ENCODE data around the gene MAP2K1. TPM values are rescaled to one million over a fixed set of nuclear protein-coding genes. Genes with fewer than 3 reads are reported as not detected.

Gene MAP2K1
- total RNA-seq, 4 donors from 2014 or later, result 29.5 to 37.6 (median 35.9) TPM

DNA sequence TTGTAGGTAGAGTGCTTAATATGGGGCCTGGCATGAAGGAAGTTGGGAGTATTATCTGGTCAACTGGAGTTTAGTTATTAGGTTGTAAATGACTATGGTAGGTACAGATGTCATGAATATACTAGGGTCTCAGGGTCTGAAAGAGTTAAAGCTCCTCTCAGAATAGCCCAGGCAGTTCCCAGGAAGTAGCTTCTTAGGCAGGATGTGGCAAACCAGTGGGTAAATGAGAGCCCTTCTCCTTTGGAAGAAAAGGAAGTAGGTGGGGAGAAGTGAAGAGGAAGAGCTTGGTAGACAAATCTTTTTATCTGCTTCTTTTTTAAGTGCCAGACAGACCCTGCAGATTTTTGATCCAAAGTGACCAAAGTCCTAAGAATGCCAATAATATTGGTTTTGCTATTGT is 24.5 kb downstream of the MAP2K1 start:
- TF ChIP-seq EP300 (IDR thresholded peaks at IDR 0.05), result no peak
- TF ChIP-seq POLR2A (IDR thresholded peaks at IDR 0.05; ENCODE audit: low read depth), result no peak
- no peak for TF ChIP-seq CTCF (IDR thresholded peaks at IDR 0.05)
- no peak for TF ChIP-seq POLR2AphosphoS5 (IDR thresholded peaks at IDR 0.05)
- intact Hi-C loops (cut with DNase I), result no loop called here
- Histone ChIP-seq H3K27ac (replicated peaks in 1 of 4) (no peak overlapping the region), H3K9me3 (peaks cover 0 to 5% (median 0%) of the 10 kb centered on the region in 4 donors), H3K27me3 (no peaks in the 10 kb centered on the region), H3K4me1 (peaks cover 8 to 19% (median 17%) of the 10 kb centered on the region in 4 donors), H3K4me3 (no peak overlapping the region), H3K36me3 (no peaks in the 10 kb centered on the region)
- no peak for DNase-seq (ENCODE audit: extremely low spot score)

DNA sequence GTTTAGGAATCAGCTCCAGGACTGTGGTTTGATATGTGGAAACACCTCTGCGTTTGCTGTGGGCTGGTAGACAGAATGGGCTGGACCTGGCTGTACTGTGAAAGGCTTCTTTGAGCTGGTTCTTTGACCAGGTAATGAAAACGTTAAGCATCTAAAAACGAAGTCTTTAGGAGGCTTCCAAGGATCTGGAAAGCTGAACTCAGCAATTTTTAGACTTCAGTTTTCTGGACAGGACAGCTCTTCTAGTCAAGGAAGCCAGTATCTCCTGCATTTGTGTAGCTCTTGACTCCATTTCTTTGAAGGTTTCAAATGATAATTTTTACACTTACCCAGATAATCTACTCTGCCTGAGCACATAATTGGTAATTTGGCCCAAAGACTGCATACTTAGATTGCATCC is 25.5 kb downstream of the MAP2K1 start:
- TF ChIP-seq CTCF (IDR thresholded peaks at IDR 0.05) (no peak), EP300 (IDR thresholded peaks at IDR 0.05) (no peak), POLR2A (IDR thresholded peaks at IDR 0.05; ENCODE audit: low read depth) (no peak), POLR2AphosphoS5 (IDR thresholded peaks at IDR 0.05) (no peak)
- no peak for DNase-seq (ENCODE audit: extremely low spot score)
- H3K4me3 ChIP-seq, result no peak overlapping the region
- peaks cover 0 to 5% (median 0%) of the 10 kb centered on the region in 4 donors for H3K9me3 ChIP-seq
- H3K27ac ChIP-seq (replicated peaks in 1 of 4), result no peak overlapping the region
- H3K4me1 ChIP-seq, result peaks cover 17 to 29% (median 20%) of the 10 kb centered on the region in 4 donors
- no peaks in the 10 kb centered on the region for H3K36me3 ChIP-seq
- intact Hi-C loops (cut with DNase I), result no loop called here
- 58% methylated on average over 3 of the region's 3 CpGs for WGBS
- H3K27me3 ChIP-seq, result no peaks in the 10 kb centered on the region

- Histone ChIP-seq H3K36me3 (no peaks in the 10 kb centered on the region), H3K27ac (replicated peaks in 1 of 4) (no peak overlapping the region), H3K27me3 (no peaks in the 10 kb centered on the region), H3K9me3 (peaks cover 0 to 5% (median 0%) of the 10 kb centered on the region in 4 donors), H3K4me1 (peaks cover 21 to 37% (median 30%) of the 10 kb centered on the region in 4 donors), H3K4me3 (no peak overlapping the region)
- TF ChIP-seq POLR2A (IDR thresholded peaks at IDR 0.05; ENCODE audit: low read depth) (no peak), EP300 (IDR thresholded peaks at IDR 0.05) (no peak), POLR2AphosphoS5 (IDR thresholded peaks at IDR 0.05) (no peak), CTCF (IDR thresholded peaks at IDR 0.05) (no peak)
- WGBS, result 94% methylated on average over 1 of the region's 1 CpG
- no peak for DNase-seq (ENCODE audit: extremely low spot score)
- intact Hi-C loops (cut with DNase I), result no loop called here
Measured at GRCh38 chr15:66413579-66413978, 26.9 kb downstream of the MAP2K1 start.

DNA sequence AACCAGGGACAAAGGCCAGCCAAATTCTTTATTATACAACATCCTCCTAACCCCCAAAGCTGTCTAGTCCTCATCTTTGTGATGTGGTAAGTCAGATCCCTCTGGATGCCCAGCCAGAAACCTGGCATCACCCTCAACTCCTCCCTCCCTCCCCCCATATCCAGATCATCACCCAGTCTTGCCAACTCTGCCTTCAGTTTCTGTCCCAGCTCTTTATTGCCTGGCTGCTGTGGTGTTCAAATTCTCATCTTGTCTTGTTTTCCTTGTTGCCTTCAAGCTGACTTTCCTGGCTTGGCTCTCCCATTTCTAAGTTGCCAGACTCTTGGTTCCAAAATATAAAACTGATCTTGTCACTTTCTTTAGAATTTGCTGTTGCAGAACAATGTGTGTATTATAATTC is 28.6 kb downstream of the MAP2K1 start:
- intact Hi-C loops (cut with DNase I), result no loop called here
- Histone ChIP-seq H3K27me3 (no peaks in the 10 kb centered on the region), H3K4me3 (no peak overlapping the region), H3K4me1 (peaks cover 13 to 31% (median 24%) of the 10 kb centered on the region in 4 donors), H3K27ac (replicated peaks in 1 of 4) (no peak overlapping the region), H3K36me3 (no peaks in the 10 kb centered on the region), H3K9me3 (peaks cover 0 to 5% (median 0%) of the 10 kb centered on the region in 4 donors)
- TF ChIP-seq POLR2A (IDR thresholded peaks at IDR 0.05; ENCODE audit: low read depth) (no peak), POLR2AphosphoS5 (IDR thresholded peaks at IDR 0.05) (no peak), EP300 (IDR thresholded peaks at IDR 0.05) (no peak), CTCF (IDR thresholded peaks at IDR 0.05) (no peak)
- no peak for DNase-seq (ENCODE audit: extremely low spot score)

- Histone ChIP-seq H3K27ac (replicated peaks in 1 of 4) (peak overlapping the region in 2 of 4 donors; percentile 19 to 21), H3K9me3 (peaks cover 0 to 5% (median 0%) of the 10 kb centered on the region in 4 donors), H3K27me3 (no peaks in the 10 kb centered on the region), H3K36me3 (no peaks in the 10 kb centered on the region), H3K4me3 (peak overlapping the region; percentile 9 to 27 (median 12)), H3K4me1 (peaks cover 13 to 31% (median 22%) of the 10 kb centered on the region in 4 donors)
- intact Hi-C loops (cut with DNase I), result no loop called here
- DNase-seq (ENCODE audit: extremely low spot score), result no peak
- 52% methylated on average over 5 of the region's 5 CpGs for WGBS
- TF ChIP-seq POLR2A (IDR thresholded peaks at IDR 0.05; ENCODE audit: low read depth) (no peak), POLR2AphosphoS5 (IDR thresholded peaks at IDR 0.05) (no peak), EP300 (IDR thresholded peaks at IDR 0.05) (no peak), CTCF (IDR thresholded peaks at IDR 0.05) (no peak)
Measured at GRCh38 chr15:66417736-66418135, 31.0 kb downstream of the MAP2K1 start.
